Peyer's patch (tissue), 4 donors: ENCODE measurements around the gene ZFP82. TPM values are rescaled to one million over a fixed set of nuclear protein-coding genes. Genes with fewer than 3 reads are reported as not detected.

Experiments
- DNase-seq, 3 donors: peaks; one replicate each; pipeline ENCODE4 v3.0.0-alpha.2; 2017 to 2019
- H3K27ac ChIP-seq, 4 donors: fragments of 200-600 bp; sonication (generic); one replicate each; pipeline ENCODE4 v1.5.1; 2016 to 2019
- H3K27me3 ChIP-seq, 2 donors: fragments of 200-600 bp; sonication (generic); one replicate each; pipeline ENCODE4 v1.5.1; 2019
- H3K36me3 ChIP-seq, 3 donors: fragments of 200-600 bp; sonication (generic); one replicate each; pipeline ENCODE4 v1.5.1; 2016 to 2019
- H3K4me1 ChIP-seq, 4 donors: fragments of 200-600 bp; sonication (generic); one replicate each; pipeline ENCODE4 v1.5.1; 2016 to 2019
- H3K4me3 ChIP-seq, 4 donors: fragments of 200-600 bp; sonication (generic); 1 replicate in 3 of 4; 2 replicates in 1 of 4; pipeline ENCODE4 v1.5.1; 2016 to 2019; ENCODE audit warnings: mild to moderate bottlenecking in 1 of 4
- H3K9me3 ChIP-seq, 4 donors: fragments of 200-600 bp; sonication (generic); one replicate each; pipeline ENCODE4 v1.5.1; 2016 to 2019; ENCODE audit warnings: mild to moderate bottlenecking in 1 of 4
- POLR2A ChIP-seq, 2 donors: fragments of 450-650 bp; IDR thresholded peaks; one replicate each; pipeline ENCODE4 v1.5.1; 2017; ENCODE audit warnings: antibody characterized with exemption in 2 of 2, mild to moderate bottlenecking in 2 of 2, moderate library complexity in 2 of 2
- total RNA-seq, 4 donors: library from RNA; depleted of rRNA; stranded (reverse); fragments of >200 nt; gene quantifications; one replicate each; pipeline ENCODE4 v1.1.0, GENCODE V29; 2016
- TF ChIP-seq, protein P1 (sequence below), 6 experiments: fragments of 450-650 bp in 4 of 6; fragments of 200-600 bp in 2 of 6; sonication (generic) in 1 of 6; IDR thresholded peaks; one replicate each; pipeline ENCODE4 v1.5.1; 2017 to 2019; ENCODE audit warnings: antibody characterized with exemption in 6 of 6, mild to moderate bottlenecking in 3 of 6, moderate library complexity in 1 of 6

The ZFP82 gene
- total RNA-seq, 4 donors from 2014 or later, result 1.0 to 9.1 (median 2.8) TPM

GRCh38 chr19:36436531-36436930, 18.1 kb upstream of the ZFP82 start:
- H3K36me3 ChIP-seq, result no peaks in the 10 kb centered on the region
- TF ChIP-seq POLR2A (IDR thresholded peaks at IDR 0.05), result no peak
- TF ChIP-seq, protein P1, sequence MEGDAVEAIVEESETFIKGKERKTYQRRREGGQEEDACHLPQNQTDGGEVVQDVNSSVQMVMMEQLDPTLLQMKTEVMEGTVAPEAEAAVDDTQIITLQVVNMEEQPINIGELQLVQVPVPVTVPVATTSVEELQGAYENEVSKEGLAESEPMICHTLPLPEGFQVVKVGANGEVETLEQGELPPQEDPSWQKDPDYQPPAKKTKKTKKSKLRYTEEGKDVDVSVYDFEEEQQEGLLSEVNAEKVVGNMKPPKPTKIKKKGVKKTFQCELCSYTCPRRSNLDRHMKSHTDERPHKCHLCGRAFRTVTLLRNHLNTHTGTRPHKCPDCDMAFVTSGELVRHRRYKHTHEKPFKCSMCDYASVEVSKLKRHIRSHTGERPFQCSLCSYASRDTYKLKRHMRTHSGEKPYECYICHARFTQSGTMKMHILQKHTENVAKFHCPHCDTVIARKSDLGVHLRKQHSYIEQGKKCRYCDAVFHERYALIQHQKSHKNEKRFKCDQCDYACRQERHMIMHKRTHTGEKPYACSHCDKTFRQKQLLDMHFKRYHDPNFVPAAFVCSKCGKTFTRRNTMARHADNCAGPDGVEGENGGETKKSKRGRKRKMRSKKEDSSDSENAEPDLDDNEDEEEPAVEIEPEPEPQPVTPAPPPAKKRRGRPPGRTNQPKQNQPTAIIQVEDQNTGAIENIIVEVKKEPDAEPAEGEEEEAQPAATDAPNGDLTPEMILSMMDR (IDR thresholded peaks at IDR 0.05), result no peak
- no peak for DNase-seq
- H3K4me1 ChIP-seq, result no peaks in the 10 kb centered on the region
- no peak overlapping the region for H3K27ac ChIP-seq
- H3K9me3 ChIP-seq, result peaks cover 0 to 33% (median 0%) of the 10 kb centered on the region in 4 donors
- H3K4me3 ChIP-seq, result no peak overlapping the region
- H3K27me3 ChIP-seq, result no peaks in the 10 kb centered on the region

DNA sequence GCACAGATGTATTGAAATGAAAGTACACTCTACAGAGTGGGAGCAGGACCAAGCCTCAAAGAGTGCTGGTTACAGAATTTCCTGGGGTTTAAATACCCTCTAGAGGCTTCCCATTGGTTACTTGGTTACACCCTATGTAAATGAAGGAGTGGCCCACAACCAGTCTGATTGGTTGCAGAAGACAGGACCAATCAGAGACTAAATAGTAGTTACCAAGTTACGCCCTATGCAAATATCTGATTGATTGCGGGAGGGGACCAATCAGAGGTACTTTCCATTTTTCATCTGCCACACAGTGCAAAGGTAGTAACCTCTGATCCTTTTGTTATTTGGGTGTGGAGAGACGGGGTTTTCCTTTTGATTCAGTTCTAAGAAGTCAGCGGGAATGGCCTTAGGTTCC, 5.5 kb upstream of the ZFP82 start:
- no peaks in the 10 kb centered on the region for H3K27me3 ChIP-seq
- no peak for DNase-seq
- H3K36me3 ChIP-seq, result no peaks in the 10 kb centered on the region
- peaks cover 0 to 8% (median 3%) of the 10 kb centered on the region in 4 donors for H3K9me3 ChIP-seq
- H3K4me1 ChIP-seq, result peaks cover 0 to 6% (median 0%) of the 10 kb centered on the region in 4 donors
- no peak overlapping the region for H3K4me3 ChIP-seq
- TF ChIP-seq POLR2A (IDR thresholded peaks at IDR 0.05), result no peak
- TF ChIP-seq, protein P1 (IDR thresholded peaks at IDR 0.05), result no peak
- H3K27ac ChIP-seq, result no peak overlapping the region

- peaks cover 0 to 15% (median 3%) of the 10 kb centered on the region in 4 donors for H3K4me1 ChIP-seq
- DNase-seq, result no peak
- H3K36me3 ChIP-seq, result no peaks in the 10 kb centered on the region
- peak overlapping the region; percentile 7 to 49 (median 38) for H3K4me3 ChIP-seq
- no peak overlapping the region for H3K27ac ChIP-seq
- H3K27me3 ChIP-seq, result no peaks in the 10 kb centered on the region
- TF ChIP-seq POLR2A (IDR thresholded peaks at IDR 0.05), result no peak
- TF ChIP-seq, protein P1 (IDR thresholded peaks at IDR 0.05), result no peak
- H3K9me3 ChIP-seq, result peaks cover 0 to 8% (median 3%) of the 10 kb centered on the region in 4 donors
Observed at GRCh38 chr19:36421749-36422481, 3.5 kb upstream of the ZFP82 start.

GRCh38 chr19:36420961-36421748, 2.7 kb upstream of the ZFP82 start:
- H3K27ac ChIP-seq, result no peak overlapping the region
- peak overlapping the region; percentile 7 to 49 (median 38) for H3K4me3 ChIP-seq
- no peak for TF ChIP-seq POLR2A (IDR thresholded peaks at IDR 0.05)
- TF ChIP-seq, protein P1 (IDR thresholded peaks at IDR 0.05), result no peak
- H3K4me1 ChIP-seq, result peaks cover 0 to 15% (median 3%) of the 10 kb centered on the region in 4 donors
- DNase-seq, result no peak
- peaks cover 0 to 8% (median 3%) of the 10 kb centered on the region in 4 donors for H3K9me3 ChIP-seq
- no peaks in the 10 kb centered on the region for H3K27me3 ChIP-seq
- no peaks in the 10 kb centered on the region for H3K36me3 ChIP-seq

DNA sequence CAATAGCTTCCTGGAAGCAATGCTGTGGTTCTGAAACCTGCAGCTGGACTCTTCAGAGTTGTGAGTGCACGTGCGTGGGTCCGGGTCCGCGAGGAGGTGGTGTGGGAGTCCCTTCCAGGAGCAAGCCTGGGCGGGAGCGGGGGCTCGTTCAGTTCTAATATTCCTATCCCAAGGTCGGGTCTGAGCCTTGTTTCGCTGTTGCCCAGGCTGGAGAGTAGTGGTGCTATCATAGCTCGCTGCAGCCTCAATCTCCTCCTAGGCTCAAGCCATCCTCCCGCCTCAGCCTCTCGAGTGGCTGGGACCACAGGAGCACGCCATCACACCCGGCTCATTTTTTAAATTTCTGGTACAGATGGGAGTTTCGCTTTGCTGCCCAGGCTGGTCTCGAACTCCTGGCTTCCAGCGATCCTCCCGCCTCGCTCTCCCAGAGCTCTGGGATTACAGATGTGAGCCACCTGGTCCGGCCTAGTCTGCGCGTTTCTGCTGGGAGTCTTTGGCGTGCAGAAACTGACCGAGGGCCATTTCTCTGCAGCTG, 625 bp downstream of the ZFP82 start:
- Histone ChIP-seq H3K27me3 (no peaks in the 10 kb centered on the region), H3K9me3 (peaks cover 0 to 8% (median 3%) of the 10 kb centered on the region in 4 donors), H3K27ac (peak overlapping the region; percentile 82 to 89 (median 84)), H3K4me1 (peaks cover 0 to 15% (median 3%) of the 10 kb centered on the region in 4 donors), H3K4me3 (peak overlapping the region; percentile 64 to 87 (median 74)), H3K36me3 (no peaks in the 10 kb centered on the region)
- DNase-seq, result no peak
- TF ChIP-seq POLR2A (IDR thresholded peaks at IDR 0.05), result no peak
- TF ChIP-seq, protein P1 (IDR thresholded peaks at IDR 0.05), result no peak
